Gastrocnemius medialis (tissue), 4 donors: ENCODE results near the gene CNTRL. TPM values are rescaled to one million over a fixed set of nuclear protein-coding genes. Genes with fewer than 3 reads are reported as not detected.
"Not testable (repeated sequence)": the region's sequence is repeated elsewhere in the genome, so short reads cannot be mapped to it uniquely, and the experiment has no call there.

Source experiments
- ATAC-seq, 2 donors: fragments of 150-250 bp; one replicate each; pipeline ENCODE4 v1.9.1; 2016
- DNase-seq, 2 donors: peaks; one replicate each; pipeline ENCODE4 v3.0.0-alpha.2; 2019
- H3K27ac ChIP-seq, 4 donors: fragments of 200-600 bp; sonication (generic); 1 replicate in 1 of 4; 2 replicates in 3 of 4; pipeline ENCODE4 v1.5.1; 2016 to 2018; ENCODE audit warnings: mild to moderate bottlenecking in 2 of 4, moderate library complexity in 1 of 4
- H3K27me3 ChIP-seq, 3 donors: fragments of 200-600 bp; sonication (generic) in 2 of 3; 1 replicate in 1 of 3; 2 replicates in 2 of 3; pipeline versions ENCODE4 v1.5.1 to v1.6.0; 2016 to 2019; ENCODE audit warnings: mild to moderate bottlenecking in 1 of 3, moderate library complexity in 1 of 3
- H3K36me3 ChIP-seq, 2 donors: fragments of 200-600 bp; sonication (generic) in 1 of 2; one replicate each; pipeline ENCODE4 v1.5.1; 2017 to 2018
- H3K4me1 ChIP-seq, 2 donors: fragments of 200-600 bp; sonication (generic) in 1 of 2; one replicate each; pipeline ENCODE4 v1.5.1; 2016 to 2017; ENCODE audit warnings: mild to moderate bottlenecking in 2 of 2
- H3K4me3 ChIP-seq, 4 donors: fragments of 200-600 bp; sonication (generic) in 3 of 4; 1 replicate in 1 of 4; 2 replicates in 3 of 4; pipeline ENCODE4 v1.5.1; 2016 to 2019; ENCODE audit warnings: mild to moderate bottlenecking in 2 of 4
- H3K9me3 ChIP-seq, 3 donors: fragments of 200-600 bp; sonication (generic) in 2 of 3; 1 replicate in 1 of 3; 2 replicates in 2 of 3; pipeline ENCODE4 v1.5.1; 2016 to 2019
- POLR2A ChIP-seq, 2 donors: fragments of 450-650 bp; IDR thresholded peaks; one replicate each; pipeline ENCODE4 v1.6.1; 2017; ENCODE audit warnings: antibody characterized with exemption in 2 of 2, mild to moderate bottlenecking in 2 of 2, moderate library complexity in 2 of 2
- in situ Hi-C, 4 donors: fragments of 200-750 bp; cut with MboI; loops; one replicate each; pipeline versions ENCODE4 v1.15.0 to v1.8.0; 2017; ENCODE audit warnings: low sequenced_read_pairs in 4 of 4
- intact Hi-C: fragments of 100-400 bp; cut with DNase I; formaldehyde crosslinking; loops from one replicate; pipeline ENCODE4 v1.15.1; 2023; ENCODE audit warnings: low total_unique reads
- total RNA-seq, 4 donors: library from RNA; depleted of rRNA; stranded (reverse); fragments of >200 nt; gene quantifications; one replicate each; pipeline versions ENCODE4 v1.1.0 to v1.2.3, GENCODE V29; 2016
- TF ChIP-seq, protein P1 (sequence below), 5 experiments: fragments of 450-650 bp in 3 of 5; fragments of 200-600 bp in 2 of 5; sonication (generic) in 2 of 5; IDR thresholded peaks in 4 of 5; conservative IDR thresholded peaks in 1 of 5; 1 replicate in 4 of 5; 2 replicates in 1 of 5; pipeline ENCODE4 v1.5.1; 2016 to 2019; ENCODE audit warnings: antibody characterized with exemption in 5 of 5, mild to moderate bottlenecking in 3 of 5, moderate library complexity in 3 of 5

CNTRL gene
- total RNA-seq: 1 to 10 TPM; 1.0 to 3.2 (median 1.6) TPM

DNA sequence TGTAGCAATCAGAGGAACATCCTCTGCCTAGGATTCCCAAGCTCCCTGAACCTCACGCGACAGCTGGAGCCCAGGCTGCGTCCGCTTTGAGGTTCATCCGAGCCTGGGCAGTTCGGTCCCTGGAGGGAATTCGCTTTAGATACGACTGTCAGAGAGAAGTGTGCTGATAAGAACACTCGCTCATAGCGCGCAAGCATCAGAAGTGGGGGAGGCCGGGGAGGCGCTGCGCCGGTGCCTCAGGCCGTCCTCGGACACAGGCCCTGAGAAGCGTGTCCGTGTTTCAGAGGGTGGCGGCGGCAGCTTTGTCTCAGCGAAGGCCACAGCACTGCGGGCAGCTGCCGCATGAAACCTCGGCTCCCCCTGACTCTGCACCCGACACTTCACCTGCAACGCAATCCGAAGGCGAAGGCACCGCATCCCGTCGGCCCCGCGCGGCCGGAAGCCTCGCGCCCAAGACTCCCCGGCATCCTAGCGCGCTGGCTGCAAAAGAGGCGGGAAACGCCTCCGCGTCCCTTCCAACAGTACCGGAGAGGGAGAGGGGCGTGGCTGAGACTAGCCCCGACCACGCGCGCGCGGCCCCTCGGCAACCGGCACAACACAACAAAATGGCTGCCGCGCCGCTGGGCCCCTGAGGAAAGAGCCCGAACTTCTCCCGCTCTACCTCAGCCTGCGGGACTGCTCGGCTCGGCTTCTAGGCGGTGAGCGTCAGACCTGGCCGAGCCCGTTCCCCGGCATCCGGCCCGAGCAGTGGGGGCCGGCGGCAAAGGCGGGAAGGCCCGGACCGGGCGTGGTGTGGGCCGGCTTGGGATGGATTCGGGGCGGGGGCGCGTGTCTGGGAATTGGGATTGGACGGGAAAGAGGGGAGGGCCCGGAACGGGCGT lies at the start of gene CNTRL:
Gene CNTRL (plus strand): TSS at position 586 of the 881 bp plus-strand sequence. CDS start 13,372 bp downstream, outside the sequence.
- DNase-seq (peak; percentile 64 to 73), ATAC-seq (peak; percentile 80 to 85)
- Histone ChIP-seq H3K27ac (peak within 1 kb of the TSS; percentile 66 to 77 (median 74)), H3K36me3 (no peaks in the 10 kb centered on the region), H3K9me3 (no peaks in the 10 kb centered on the region), H3K4me3 (peak within 1 kb of the TSS; percentile 68 to 81 (median 70)), H3K4me1 (peaks cover 0 to 10% of the 10 kb centered on the region in 2 donors), H3K27me3 (peaks cover 10 to 20% (median 18%) of the 10 kb centered on the region in 3 donors)
- in situ Hi-C loops (loop anchor here in 1 of 4 donors (25.0 kb wide), 1 partner anchor 212 kb away; no protein-coding TSS in a partner anchor), intact Hi-C loops (loop anchor here (2.0 kb wide), 1 partner anchor 46 kb away; no protein-coding TSS in a partner anchor)
- TF ChIP-seq POLR2A (IDR thresholded peaks at IDR 0.05): peak; percentile 9 to 53
- TF ChIP-seq, protein P1, sequence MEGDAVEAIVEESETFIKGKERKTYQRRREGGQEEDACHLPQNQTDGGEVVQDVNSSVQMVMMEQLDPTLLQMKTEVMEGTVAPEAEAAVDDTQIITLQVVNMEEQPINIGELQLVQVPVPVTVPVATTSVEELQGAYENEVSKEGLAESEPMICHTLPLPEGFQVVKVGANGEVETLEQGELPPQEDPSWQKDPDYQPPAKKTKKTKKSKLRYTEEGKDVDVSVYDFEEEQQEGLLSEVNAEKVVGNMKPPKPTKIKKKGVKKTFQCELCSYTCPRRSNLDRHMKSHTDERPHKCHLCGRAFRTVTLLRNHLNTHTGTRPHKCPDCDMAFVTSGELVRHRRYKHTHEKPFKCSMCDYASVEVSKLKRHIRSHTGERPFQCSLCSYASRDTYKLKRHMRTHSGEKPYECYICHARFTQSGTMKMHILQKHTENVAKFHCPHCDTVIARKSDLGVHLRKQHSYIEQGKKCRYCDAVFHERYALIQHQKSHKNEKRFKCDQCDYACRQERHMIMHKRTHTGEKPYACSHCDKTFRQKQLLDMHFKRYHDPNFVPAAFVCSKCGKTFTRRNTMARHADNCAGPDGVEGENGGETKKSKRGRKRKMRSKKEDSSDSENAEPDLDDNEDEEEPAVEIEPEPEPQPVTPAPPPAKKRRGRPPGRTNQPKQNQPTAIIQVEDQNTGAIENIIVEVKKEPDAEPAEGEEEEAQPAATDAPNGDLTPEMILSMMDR (IDR thresholded peaks at IDR 0.05 in 4 of 5, conservative IDR thresholded peaks at IDR 0.05 in 1 of 5): no peak

- Histone ChIP-seq H3K4me3 (no peak overlapping the region), H3K27me3 (no peaks in the 10 kb centered on the region), H3K9me3 (no peaks in the 10 kb centered on the region), H3K36me3 (no peaks in the 10 kb centered on the region), H3K4me1 (no peaks in the 10 kb centered on the region), H3K27ac (no peak overlapping the region)
- TF ChIP-seq POLR2A (IDR thresholded peaks at IDR 0.05): no peak
- TF ChIP-seq, protein P1 (IDR thresholded peaks at IDR 0.05 in 4 of 5, conservative IDR thresholded peaks at IDR 0.05 in 1 of 5): no peak
- intact Hi-C loops (no loop called here), in situ Hi-C loops (no loop called here)
- ATAC-seq: no peak
- no peak for DNase-seq
These were observed 48.5 kb upstream of the CNTRL start for GRCh38 chr9:121026260-121026691.

- intact Hi-C loops: no loop called here
- H3K36me3 ChIP-seq: no peaks in the 10 kb centered on the region
- no peaks in the 10 kb centered on the region for H3K9me3 ChIP-seq
- H3K27ac ChIP-seq: no peak overlapping the region
- H3K27me3 ChIP-seq: no peaks in the 10 kb centered on the region
- DNase-seq (no peak), ATAC-seq (no peak)
- H3K4me3 ChIP-seq: no peak overlapping the region
- in situ Hi-C loops: no loop called here
- H3K4me1 ChIP-seq: no peaks in the 10 kb centered on the region
- no peak for TF ChIP-seq POLR2A (IDR thresholded peaks at IDR 0.05)
- TF ChIP-seq, protein P1 (IDR thresholded peaks at IDR 0.05 in 4 of 5, conservative IDR thresholded peaks at IDR 0.05 in 1 of 5): no peak
These were observed 48.0 kb upstream of the CNTRL start for GRCh38 chr9:121026768-121027167.

- H3K9me3 ChIP-seq, intact Hi-C loops, H3K4me3 ChIP-seq, H3K36me3 ChIP-seq, DNase-seq, in situ Hi-C loops, H3K4me1 ChIP-seq, ATAC-seq, H3K27ac ChIP-seq, H3K27me3 ChIP-seq: not testable (repeated sequence)
These were observed 46.5 kb upstream of the CNTRL start for GRCh38 chr9:121028285-121028684.

DNA sequence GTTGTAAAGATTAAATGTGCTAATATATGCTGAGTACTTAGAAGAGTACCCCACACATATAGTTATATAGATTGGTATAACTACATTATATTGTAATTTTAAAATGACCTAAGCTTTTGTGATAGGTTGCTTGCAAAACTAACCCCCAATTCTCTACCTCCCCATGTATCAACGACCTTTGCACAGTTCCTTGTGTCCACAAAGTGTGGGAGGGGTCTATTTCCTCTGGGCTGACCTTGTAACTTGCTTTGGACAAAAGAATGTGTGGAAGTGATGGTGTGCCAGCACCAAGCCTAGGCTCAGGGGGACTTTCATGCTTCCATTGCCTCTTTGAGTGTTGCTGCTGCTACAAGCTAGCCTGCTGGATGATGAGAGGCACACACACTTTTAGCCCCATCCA lies 45.3 kb upstream of the CNTRL start:
- Histone ChIP-seq H3K4me3 (no peak overlapping the region), H3K27ac (no peak overlapping the region), H3K36me3 (no peaks in the 10 kb centered on the region), H3K4me1 (no peaks in the 10 kb centered on the region), H3K9me3 (no peaks in the 10 kb centered on the region), H3K27me3 (no peaks in the 10 kb centered on the region)
- intact Hi-C loops (no loop called here), in situ Hi-C loops (no loop called here)
- TF ChIP-seq, protein P1 (IDR thresholded peaks at IDR 0.05 in 4 of 5, conservative IDR thresholded peaks at IDR 0.05 in 1 of 5): no peak
- TF ChIP-seq POLR2A (IDR thresholded peaks at IDR 0.05): no peak
- DNase-seq (no peak), ATAC-seq (no peak)
